Fibroblast of lung (primary cell): ENCODE measurements around the gene NADK.
"Not testable (repeated sequence)": the region's sequence is repeated elsewhere in the genome, so short reads cannot be mapped to it uniquely, and the experiment has no call there.

Experiments used
- EZH2 ChIP-seq: IDR thresholded peaks from 2 replicates; pipeline ENCODE4 v1.5.1; 2012; ENCODE audit warnings: low read length, control low read depth, mild to moderate bottlenecking; ENCODE audit errors: missing control alignments
- TF ChIP-seq, protein P1 (sequence below), 2 donors: IDR thresholded peaks in 1 of 2; conservative IDR thresholded peaks in 1 of 2; 1 replicate in 1 of 2; 2 replicates in 1 of 2; pipeline ENCODE4 v1.5.1; 2011 to 2012; ENCODE audit warnings: low read length in 2 of 2, control low read depth in 1 of 2, inconsistent platforms in 1 of 2, low read depth in 1 of 2, mild to moderate bottlenecking in 1 of 2

DNA sequence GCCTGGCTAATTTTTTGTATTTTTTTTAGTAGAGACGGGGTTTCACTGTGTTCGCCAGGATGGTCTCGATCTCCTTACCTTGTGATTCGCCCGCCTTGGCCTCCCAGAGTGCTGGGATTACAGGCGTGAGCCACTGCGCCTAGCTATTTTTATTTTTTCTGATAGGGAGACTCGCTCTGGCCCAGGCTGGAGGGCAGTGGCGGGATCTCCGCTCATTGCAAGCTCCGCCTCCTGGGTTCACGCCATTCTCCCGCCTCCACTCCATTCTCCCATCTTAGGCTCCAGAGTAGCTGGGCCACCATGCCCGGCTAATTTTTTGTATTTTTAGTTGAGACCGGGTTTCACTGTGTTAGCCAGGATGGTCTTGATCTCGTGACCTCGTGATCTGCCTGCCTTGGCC, 52.2 kb downstream of the NADK start:
- TF ChIP-seq, protein P1, sequence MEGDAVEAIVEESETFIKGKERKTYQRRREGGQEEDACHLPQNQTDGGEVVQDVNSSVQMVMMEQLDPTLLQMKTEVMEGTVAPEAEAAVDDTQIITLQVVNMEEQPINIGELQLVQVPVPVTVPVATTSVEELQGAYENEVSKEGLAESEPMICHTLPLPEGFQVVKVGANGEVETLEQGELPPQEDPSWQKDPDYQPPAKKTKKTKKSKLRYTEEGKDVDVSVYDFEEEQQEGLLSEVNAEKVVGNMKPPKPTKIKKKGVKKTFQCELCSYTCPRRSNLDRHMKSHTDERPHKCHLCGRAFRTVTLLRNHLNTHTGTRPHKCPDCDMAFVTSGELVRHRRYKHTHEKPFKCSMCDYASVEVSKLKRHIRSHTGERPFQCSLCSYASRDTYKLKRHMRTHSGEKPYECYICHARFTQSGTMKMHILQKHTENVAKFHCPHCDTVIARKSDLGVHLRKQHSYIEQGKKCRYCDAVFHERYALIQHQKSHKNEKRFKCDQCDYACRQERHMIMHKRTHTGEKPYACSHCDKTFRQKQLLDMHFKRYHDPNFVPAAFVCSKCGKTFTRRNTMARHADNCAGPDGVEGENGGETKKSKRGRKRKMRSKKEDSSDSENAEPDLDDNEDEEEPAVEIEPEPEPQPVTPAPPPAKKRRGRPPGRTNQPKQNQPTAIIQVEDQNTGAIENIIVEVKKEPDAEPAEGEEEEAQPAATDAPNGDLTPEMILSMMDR (conservative IDR thresholded peaks at IDR 0.05 in 1 of 2, IDR thresholded peaks at IDR 0.05 in 1 of 2; ENCODE audit: low read depth in 1 of 2, low read length in 2 of 2): not testable (repeated sequence)
- not testable (repeated sequence) for TF ChIP-seq EZH2
